SK-N-MC (cell line): ENCODE data around the gene SCNN1G.

ENCODE experiments used
- EZH2 ChIP-seq: fragments of 200-600 bp; sonication (generic); IDR thresholded peaks from one replicate; pipeline ENCODE4 v1.6.1; 2017; ENCODE audit warnings: antibody characterized with exemption
- POLR2AphosphoS5 ChIP-seq: IDR thresholded peaks from 2 replicates; pipeline ENCODE4 v1.6.1; 2012; ENCODE audit warnings: mild to moderate bottlenecking, low read depth, low read length, borderline replicate concordance

GRCh38 chr16:23163921-23164320 lies 18.6 kb upstream of the SCNN1G start:
- TF ChIP-seq EZH2 (no peak), POLR2AphosphoS5 (no peak)
